ENCODE measurements around the gene MAPKAPK3.

Gene MAPKAPK3

DNA sequence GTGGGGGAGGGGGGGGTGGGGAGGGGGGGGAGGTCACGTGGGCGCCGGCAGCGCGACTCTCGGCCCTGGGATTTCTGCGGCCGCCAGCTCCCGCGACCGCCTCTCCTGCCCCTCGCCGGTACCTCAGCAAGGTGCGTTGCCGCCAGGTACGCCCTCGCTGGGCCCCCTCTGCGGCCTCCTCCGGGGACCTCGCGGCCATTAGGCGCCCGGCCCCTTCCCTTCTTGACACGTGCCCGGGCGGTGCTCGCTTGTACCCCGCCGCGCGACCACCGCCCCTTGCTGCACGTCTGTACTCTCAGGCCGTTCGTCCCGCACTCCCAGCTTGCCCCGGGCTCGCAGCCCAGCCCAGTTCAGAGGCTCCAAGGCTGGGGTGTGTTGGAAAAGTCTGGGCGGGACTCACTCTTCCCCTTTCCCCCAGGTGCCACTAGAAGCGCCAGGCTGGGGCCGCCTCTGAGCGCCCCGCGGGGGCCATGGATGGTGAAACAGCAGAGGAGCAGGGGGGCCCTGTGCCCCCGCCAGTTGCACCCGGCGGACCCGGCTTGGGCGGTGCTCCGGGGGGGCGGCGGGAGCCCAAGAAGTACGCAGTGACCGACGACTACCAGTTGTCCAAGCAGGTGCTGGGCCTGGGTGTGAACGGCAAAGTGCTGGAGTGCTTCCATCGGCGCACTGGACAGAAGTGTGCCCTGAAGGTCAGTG, at the start of gene MAPKAPK3:
TSS of gene MAPKAPK3 (plus strand) at position 56 of the 696 bp plus-strand sequence. CDS start at position 471, 415 bp downstream.
- DNase-seq (ENCODE audit: low read depth): no peak
- H3K4me3 ChIP-seq (ENCODE audit: low read depth, low read length): peak within 1 kb of the TSS; percentile 74
- TF ChIP-seq, protein P1, sequence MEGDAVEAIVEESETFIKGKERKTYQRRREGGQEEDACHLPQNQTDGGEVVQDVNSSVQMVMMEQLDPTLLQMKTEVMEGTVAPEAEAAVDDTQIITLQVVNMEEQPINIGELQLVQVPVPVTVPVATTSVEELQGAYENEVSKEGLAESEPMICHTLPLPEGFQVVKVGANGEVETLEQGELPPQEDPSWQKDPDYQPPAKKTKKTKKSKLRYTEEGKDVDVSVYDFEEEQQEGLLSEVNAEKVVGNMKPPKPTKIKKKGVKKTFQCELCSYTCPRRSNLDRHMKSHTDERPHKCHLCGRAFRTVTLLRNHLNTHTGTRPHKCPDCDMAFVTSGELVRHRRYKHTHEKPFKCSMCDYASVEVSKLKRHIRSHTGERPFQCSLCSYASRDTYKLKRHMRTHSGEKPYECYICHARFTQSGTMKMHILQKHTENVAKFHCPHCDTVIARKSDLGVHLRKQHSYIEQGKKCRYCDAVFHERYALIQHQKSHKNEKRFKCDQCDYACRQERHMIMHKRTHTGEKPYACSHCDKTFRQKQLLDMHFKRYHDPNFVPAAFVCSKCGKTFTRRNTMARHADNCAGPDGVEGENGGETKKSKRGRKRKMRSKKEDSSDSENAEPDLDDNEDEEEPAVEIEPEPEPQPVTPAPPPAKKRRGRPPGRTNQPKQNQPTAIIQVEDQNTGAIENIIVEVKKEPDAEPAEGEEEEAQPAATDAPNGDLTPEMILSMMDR (IDR thresholded peaks at IDR 0.05; ENCODE audit: control insufficient read depth, extremely low read depth, insufficient read depth): no peak

DNA sequence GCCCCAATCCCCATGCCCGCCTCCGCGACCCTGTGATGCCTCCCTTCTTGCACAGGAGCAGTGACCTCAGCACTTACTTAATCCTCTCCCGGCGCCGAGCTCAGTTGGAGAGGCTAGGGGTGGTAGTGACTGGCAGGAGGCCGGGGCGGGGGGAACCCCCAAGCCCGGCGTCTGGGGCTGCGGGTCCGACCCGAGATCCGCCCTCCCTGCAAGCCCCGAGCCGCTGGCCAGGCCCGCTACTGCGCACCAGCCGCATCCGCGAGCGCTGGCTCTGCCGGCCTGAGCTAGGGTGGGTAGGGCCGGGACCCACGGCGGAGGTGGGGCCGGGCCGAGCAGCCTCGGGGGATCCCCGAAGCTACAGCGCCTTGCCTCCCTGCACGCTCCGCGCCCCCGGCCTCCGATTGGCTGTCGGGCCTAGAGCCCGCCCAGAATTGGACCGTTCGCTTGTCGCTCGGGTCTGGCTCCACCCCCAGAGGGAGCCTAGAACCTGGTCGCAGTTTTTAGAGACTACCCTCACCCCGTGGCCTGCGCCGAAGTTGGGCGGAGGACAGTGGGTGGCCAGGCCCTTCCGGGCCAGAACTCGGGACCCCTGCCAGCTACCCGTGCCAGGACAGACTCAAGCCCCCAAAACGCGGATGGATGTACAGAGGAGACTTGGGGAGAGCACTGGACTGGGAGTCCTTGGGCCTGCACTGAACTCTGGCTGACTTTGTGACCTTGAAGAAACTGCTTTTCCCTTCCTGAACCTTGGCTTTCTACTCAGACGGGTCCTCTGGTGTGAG, 49.4 kb upstream of the MAPKAPK3 start, which contains the start of gene C3orf18:
TSS of gene C3orf18 (minus strand) at position 362 of the 782 bp plus-strand sequence. CDS start 2,048 bp downstream, outside the sequence.
- DNase-seq (ENCODE audit: low read depth): peak; percentile 38
- peak within 1 kb of the TSS; percentile 99 for H3K4me3 ChIP-seq (ENCODE audit: low read depth, low read length)
- TF ChIP-seq, protein P1 (IDR thresholded peaks at IDR 0.05; ENCODE audit: control insufficient read depth, extremely low read depth, insufficient read depth): no peak

DNA sequence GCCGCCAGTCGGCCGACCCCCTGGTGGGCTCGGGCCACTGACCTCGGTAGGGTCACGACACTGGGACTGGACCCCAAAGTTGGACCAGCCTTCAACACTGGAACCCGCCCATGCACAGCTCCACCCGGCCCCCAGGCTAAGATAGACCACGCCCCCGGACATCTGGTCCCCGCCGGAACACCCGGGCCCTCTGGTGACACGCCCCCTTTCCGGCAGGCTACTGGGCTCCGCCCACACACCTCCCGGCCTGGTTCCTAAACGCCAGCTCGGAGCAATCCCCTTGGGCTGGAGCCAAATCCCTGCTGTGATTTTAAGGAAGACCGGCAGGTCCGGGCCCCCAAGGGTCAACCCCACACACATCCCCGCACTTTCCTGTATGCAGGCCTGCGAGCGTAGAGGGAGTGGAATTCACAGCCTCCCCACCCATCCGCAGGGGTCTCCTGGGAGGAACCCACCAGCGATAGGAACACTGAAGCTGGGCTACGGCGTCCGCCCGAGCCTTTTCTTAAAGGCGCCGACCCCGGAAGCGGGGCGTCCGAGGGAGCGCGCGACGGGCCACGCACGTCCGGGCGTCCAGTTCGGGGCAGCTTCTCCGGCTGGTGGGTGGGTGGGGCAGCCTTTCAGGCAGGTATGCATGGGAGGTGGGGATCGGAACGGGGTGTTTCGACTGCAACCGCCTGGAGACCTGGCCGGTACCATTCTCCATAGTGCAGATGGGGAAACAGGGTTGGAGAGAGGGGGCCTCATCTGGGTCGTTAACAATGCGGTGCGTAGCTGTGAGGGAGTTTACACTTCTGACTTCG, 47.8 kb upstream of the MAPKAPK3 start, which contains the start of gene HEMK1:
TSS of gene HEMK1 (plus strand) at position 576 of the 803 bp plus-strand sequence. CDS start 1,583 bp downstream, outside the sequence.
- peak within 1 kb of the TSS; percentile 99 for H3K4me3 ChIP-seq (ENCODE audit: low read depth, low read length)
- TF ChIP-seq, protein P1 (IDR thresholded peaks at IDR 0.05; ENCODE audit: control insufficient read depth, extremely low read depth, insufficient read depth): no peak
- DNase-seq (ENCODE audit: low read depth): peak; percentile 81

DNA sequence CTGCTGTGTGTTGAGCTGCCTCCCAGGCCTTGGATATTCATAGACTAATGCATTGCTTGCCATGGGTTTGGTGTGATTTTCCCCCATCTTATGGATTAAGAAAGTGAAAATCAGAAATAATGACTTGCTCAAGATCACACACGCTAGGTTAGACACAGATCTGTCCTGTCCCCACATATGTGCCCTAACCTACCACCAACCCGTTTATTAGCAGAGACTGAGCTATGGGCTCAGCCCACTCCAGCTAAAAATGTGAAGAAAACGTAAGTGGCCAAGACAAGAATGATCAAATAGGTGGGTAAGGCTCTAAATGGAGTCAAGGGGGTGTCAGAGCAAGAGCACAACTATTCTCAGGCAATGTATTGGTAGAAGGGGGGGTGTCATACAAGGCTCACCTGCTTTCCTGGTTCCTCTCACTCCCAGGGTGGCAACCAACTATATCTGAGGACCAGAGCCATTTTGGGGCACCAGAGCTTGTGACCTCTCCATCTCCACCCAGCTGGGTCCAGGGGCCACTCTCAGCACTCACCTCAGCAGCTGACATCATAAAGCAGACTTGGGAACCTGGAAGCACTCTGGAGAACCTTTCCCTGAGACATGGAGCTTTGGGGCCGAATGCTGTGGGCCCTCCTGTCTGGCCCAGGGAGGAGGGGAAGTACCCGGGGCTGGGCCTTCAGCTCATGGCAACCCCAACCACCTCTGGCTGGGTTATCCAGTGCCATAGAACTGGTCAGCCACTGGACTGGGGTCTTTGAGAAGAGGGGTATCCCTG, 46.3 kb upstream of the MAPKAPK3 start:
- H3K4me3 ChIP-seq (ENCODE audit: low read depth, low read length): peak overlapping the region; percentile 99
- TF ChIP-seq, protein P1 (IDR thresholded peaks at IDR 0.05; ENCODE audit: control insufficient read depth, extremely low read depth, insufficient read depth): no peak
- no peak for DNase-seq (ENCODE audit: low read depth)

DNA sequence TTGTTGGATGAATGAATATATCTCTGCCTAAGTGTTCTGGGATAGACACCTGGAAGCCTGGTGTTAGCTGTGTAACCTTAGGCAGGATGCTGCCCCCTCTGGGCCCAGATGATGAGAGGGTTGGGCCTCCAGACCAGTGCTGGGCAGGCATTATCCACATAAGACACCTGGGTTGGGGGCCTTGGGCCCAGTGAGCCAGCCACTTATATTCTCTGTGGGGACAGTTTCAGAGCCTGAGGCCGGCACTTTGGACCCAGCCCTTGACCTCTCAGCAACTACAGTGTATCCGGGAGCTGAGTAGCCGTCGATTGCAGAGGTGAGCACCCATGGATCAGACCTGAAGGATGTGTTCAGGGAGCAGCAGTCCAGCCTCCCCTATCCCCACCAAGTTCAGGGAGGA, 45.5 kb upstream of the MAPKAPK3 start:
- no peak for DNase-seq (ENCODE audit: low read depth)
- H3K4me3 ChIP-seq (ENCODE audit: low read depth, low read length): no peak overlapping the region
- TF ChIP-seq, protein P1 (IDR thresholded peaks at IDR 0.05; ENCODE audit: control insufficient read depth, extremely low read depth, insufficient read depth): no peak

DNA sequence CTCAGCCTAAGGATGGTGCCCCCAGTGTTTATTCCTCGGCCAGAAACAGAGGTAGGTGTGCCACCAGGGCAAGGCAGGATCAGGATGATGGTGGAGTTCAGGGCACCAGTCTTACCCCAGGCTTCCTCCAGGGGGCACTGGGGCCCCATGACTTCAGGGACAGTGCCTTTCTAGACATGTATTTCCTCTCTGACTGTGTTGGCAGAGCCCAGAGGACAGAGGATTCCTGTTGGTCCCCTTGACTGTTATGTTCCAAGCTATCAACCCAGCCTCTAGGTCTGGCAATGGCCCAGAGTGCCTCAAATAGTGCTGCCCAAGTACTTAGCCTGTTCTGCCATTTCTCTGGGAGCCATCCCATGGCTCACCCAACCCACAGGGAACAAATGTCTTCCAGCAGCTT, 44.8 kb upstream of the MAPKAPK3 start:
- no peak overlapping the region for H3K4me3 ChIP-seq (ENCODE audit: low read depth, low read length)
- TF ChIP-seq, protein P1 (IDR thresholded peaks at IDR 0.05; ENCODE audit: control insufficient read depth, extremely low read depth, insufficient read depth): peak; percentile 81
- no peak for DNase-seq (ENCODE audit: low read depth)
